HepG2 (cell line): ENCODE results near the gene TMEM182. TPM values are rescaled to one million over a fixed set of nuclear protein-coding genes. Genes with fewer than 3 reads are reported as not detected.

ENCODE experiments used
- ATAC-seq: fragments of 200-7000 bp; cut with Tn5 transposase; 3 replicates; pipeline ENCODE4 v1.9.1; 2020; ENCODE audit warnings: mild to moderate bottlenecking, moderate library complexity
- BruUV-seq: library from RNA; stranded (reverse); fragments of 400-500 nt; replicated peaks from 2 replicates; lab custom pipeline; 2021; lab: Mats Ljungman, UMichigan
- CTCF ChIA-PET: fragments of 300-600 bp; formaldehyde crosslinking; extraction: SDS; loops from one replicate; lab custom pipeline; 2021; ENCODE audit warnings: low total read pairs, inconsistent platforms, low intra/inter-chr PET ratio; lab: Yijun Ruan, JAX
- POLR2A ChIA-PET: fragments of 350-600 bp; sonication (Branson Sonifier 250); formaldehyde crosslinking; loops from one replicate; lab custom pipeline; 2020; ENCODE audit warnings: antibody characterized with exemption, inconsistent platforms; lab: Yijun Ruan, JAX
- DNase-seq: peaks from one replicate; pipeline ENCODE4 v3.0.0-alpha.2; 2015; ENCODE audit warnings: low spot score
- FAIRE-seq: peaks from 3 replicates; lab custom pipeline; 2011; peaks lifted over from hg19 to GRCh38; lab: Jason Lieb, UNC
- H2AFZ ChIP-seq: one replicate; pipeline ENCODE4 v1.6.1; 2011; ENCODE audit warnings: low read length, inconsistent platforms
- H3K27ac ChIP-seq: fragments of 300-600 bp; 3 replicates; pipeline ENCODE4 v1.8.0; 2011; ENCODE audit warnings: mixed run types, mild to moderate bottlenecking, mixed read lengths, low read length, inconsistent platforms; ENCODE audit not compliant: insufficient read depth; ENCODE audit errors: extremely low read length
- H3K27me3 ChIP-seq, 2 experiments: fragments of 200-600 bp in 1 of 2; 2 replicates in 1 of 2; 3 replicates in 1 of 2; pipeline versions ENCODE4 v1.6.0 to v1.8.0; 2011; ENCODE audit warnings: low read length in 2 of 2, mild to moderate bottlenecking in 2 of 2, moderate library complexity in 2 of 2, inconsistent platforms in 1 of 2; ENCODE audit not compliant: insufficient read depth in 2 of 2, control insufficient read depth in 1 of 2
- H3K36me3 ChIP-seq, 2 experiments: fragments of 200-600 bp in 1 of 2; replicated peaks in 1 of 2; 2 replicates in 1 of 2; 3 replicates in 1 of 2; pipeline versions ENCODE4 v1.5.1 to v1.8.0; 2011; ENCODE audit warnings: low read length in 2 of 2, inconsistent platforms in 1 of 2; ENCODE audit not compliant: insufficient read depth in 2 of 2, control insufficient read depth in 1 of 2
- H3K4me1 ChIP-seq: 2 replicates; pipeline ENCODE4 v1.5.1; 2012; ENCODE audit warnings: low read length, inconsistent platforms; ENCODE audit not compliant: insufficient read depth
- H3K4me2 ChIP-seq: 2 replicates; pipeline ENCODE4 v1.6.0; 2011; ENCODE audit warnings: low read depth, low read length, inconsistent platforms
- H3K4me3 ChIP-seq, 3 experiments: fragments of 200-600 bp in 1 of 3; sonication (generic), shearing (Covaris generic) in 1 of 3; replicated peaks in 1 of 3; 2 replicates each; pipeline ENCODE4 v1.5.1; 2011 to 2016; ENCODE audit warnings: low read length in 3 of 3, inconsistent platforms in 2 of 3, low read depth in 2 of 3, mild to moderate bottlenecking in 2 of 3, control low read depth in 1 of 3, mixed read lengths in 1 of 3; ENCODE audit not compliant: insufficient read depth in 1 of 3
- H3K79me2 ChIP-seq: one replicate; pipeline ENCODE4 v1.6.1; 2011; ENCODE audit warnings: low read length, inconsistent platforms; ENCODE audit not compliant: insufficient read depth
- H3K9ac ChIP-seq: 2 replicates; pipeline ENCODE4 v1.6.0; 2011; ENCODE audit warnings: mild to moderate bottlenecking, low read depth, low read length, inconsistent platforms; ENCODE audit not compliant: insufficient read depth
- H3K9me3 ChIP-seq: 2 replicates; pipeline ENCODE4 v1.5.1; 2012; ENCODE audit warnings: mild to moderate bottlenecking, low read length
- H4K20me1 ChIP-seq: 2 replicates; pipeline ENCODE4 v1.6.0; 2011; ENCODE audit warnings: inconsistent platforms, mild to moderate bottlenecking, low read length, moderate library complexity; ENCODE audit not compliant: insufficient read depth
- ARHGAP35 ChIP-seq: sonication (generic); formaldehyde crosslinking; IDR thresholded peaks from 2 replicates; pipeline ENCODE4 v1.9.0; 2022; ENCODE audit warnings: mild to moderate bottlenecking, inconsistent platforms, moderate library complexity, missing genetic modification reagents, borderline replicate concordance
- ARID5B ChIP-seq: IDR thresholded peaks from 2 replicates; pipeline ENCODE4 v1.4.0; 2020; ENCODE audit warnings: mild to moderate bottlenecking, missing genetic modification reagents
- DBP ChIP-seq: sonication (generic); formaldehyde crosslinking; IDR thresholded peaks from 2 replicates; pipeline ENCODE4 v1.4.0; 2020; ENCODE audit warnings: missing genetic modification reagents; ENCODE audit errors: not compliant biosample characterization
- GZF1 ChIP-seq: sonication (generic); formaldehyde crosslinking; IDR thresholded peaks from 2 replicates; pipeline ENCODE4 v1.5.1; 2020; ENCODE audit warnings: mild to moderate bottlenecking, missing genetic modification reagents
- HNF1A ChIP-seq, 2 experiments: sonication (generic) in 1 of 2; formaldehyde crosslinking in 1 of 2; IDR thresholded peaks; 2 replicates each; pipeline versions ENCODE4 v1.4.0 to v1.6.1; 2016 to 2020; ENCODE audit warnings: borderline replicate concordance in 1 of 2, low read depth in 1 of 2, mild to moderate bottlenecking in 1 of 2, missing genetic modification reagents in 1 of 2
- KAT7 ChIP-seq: IDR thresholded peaks from 2 replicates; pipeline ENCODE4 v1.6.1; 2018; ENCODE audit warnings: borderline replicate concordance, missing compliant biosample characterization
- KDM2A ChIP-seq: sonication (generic); formaldehyde crosslinking; IDR thresholded peaks from 2 replicates; pipeline ENCODE4 v1.4.0; 2020; ENCODE audit warnings: low read depth, missing genetic modification reagents, borderline replicate concordance
- MTF1 ChIP-seq: sonication (generic); formaldehyde crosslinking; IDR thresholded peaks from 2 replicates; pipeline ENCODE4 v1.5.0; 2020; ENCODE audit warnings: missing genetic modification reagents
- TCF7 ChIP-seq: sonication (generic); IDR thresholded peaks from 2 replicates; pipeline ENCODE4 v1.6.1; 2016; ENCODE audit warnings: antibody characterized with exemption, low read depth
- ZBTB1 ChIP-seq: sonication (generic); formaldehyde crosslinking; IDR thresholded peaks from 2 replicates; pipeline ENCODE4 v1.4.0; 2020; ENCODE audit warnings: missing genetic modification reagents, borderline replicate concordance
- ZNF205 ChIP-seq: IDR thresholded peaks from 2 replicates; pipeline ENCODE4 v1.6.1; 2018; ENCODE audit warnings: missing biosample characterization, missing genetic modification reagents
- ZNF274 ChIP-seq: sonication (generic); formaldehyde crosslinking; IDR thresholded peaks from 2 replicates; pipeline ENCODE4 v1.5.1; 2020; ENCODE audit warnings: mild to moderate bottlenecking, missing genetic modification reagents
- ZNF746 ChIP-seq: sonication (generic); formaldehyde crosslinking; IDR thresholded peaks from 2 replicates; pipeline ENCODE4 v1.8.0; 2022; ENCODE audit warnings: mild to moderate bottlenecking, missing genetic modification reagents
- ZNF800 ChIP-seq: sonication (generic); formaldehyde crosslinking; IDR thresholded peaks from 2 replicates; pipeline ENCODE4 v1.4.0; 2020; ENCODE audit warnings: missing genetic modification reagents
- WGBS: methylation state at CpG from one replicate; pipeline ENCODE4 v1.1.6; 2017; ENCODE audit warnings: low lambda C conversion rate; 5-methylcytosine and 5-hydroxymethylcytosine counted together
- in situ Hi-C: cut with HindIII; loops from 2 replicates; pipeline ENCODE4 v1.10.0; 2017; ENCODE audit warnings: low pct_unique_long_range_greater_than_20kb; ENCODE audit not compliant: extremely low pct_ligation_motif_present
- intact Hi-C: fragments of 100-400 bp; cut with micrococcal nuclease; formaldehyde crosslinking; loops from one replicate; pipeline ENCODE4 v1.10.0; 2022; ENCODE audit not compliant: unreplicated experiment
- polyA plus RNA-seq, 8 experiments: library from polyadenylated mRNA; depleted of rRNA in 3 of 8; stranded (reverse) in 7 of 8; unstranded in 1 of 8; fragments of >200 nt; fragmentation: Illumina TruSeq in 4 of 8; extraction: Trizol in 4 of 8; gene quantifications; 2 replicates each; pipeline versions ENCODE4 v1.2.1 to v1.2.3, GENCODE V29; 2011 to 2016; ENCODE audit warnings: low read depth in 4 of 8, missing spikeins in 1 of 8, mixed read lengths in 1 of 8; ENCODE audit not compliant: insufficient read depth in 1 of 8
- total RNA-seq, 5 experiments: library from RNA; depleted of rRNA; stranded (reverse); fragments of >200 nt; fragmentation: Illumina TruSeq; extraction: Trizol; gene quantifications; 2 replicates each; pipeline ENCODE4 v1.2.3, GENCODE V29; 2016; ENCODE audit warnings: low read depth in 1 of 5

TMEM182 gene
- total and polyA plus RNA-seq, 2 of the 13 experiments (the other 11 are each of a cell fraction or from before 2014, with no cell fraction given) = 8.7 to 8.9 TPM

- 73% methylated on average over 2 of the region's 2 CpGs for WGBS
- Histone ChIP-seq H3K9ac (no peak overlapping the region), H3K27ac (no peak overlapping the region), H3K4me3 (no peak overlapping the region), H3K27me3 (no peaks in the 10 kb centered on the region), H3K4me2 (no peak overlapping the region), H3K79me2 (no peaks in the 10 kb centered on the region), H4K20me1 (no peaks in the 10 kb centered on the region), H3K4me1 (peaks cover 23% of the 10 kb centered on the region), H3K9me3 (peaks cover 24% of the 10 kb centered on the region), H2AFZ (no peak overlapping the region), H3K36me3 (peaks cover 3 to 18% of the 10 kb centered on the region in 2 experiments; a peak in 4 of 5 replicates)
- ChIA-PET CTCF (no interaction called here), POLR2A (no interaction called here)
- DNase-seq (peak; percentile 9), FAIRE-seq (no peak), ATAC-seq (peak; percentile 66)
- BruUV-seq = no TSS peak
- intact Hi-C loops (no loop called here), in situ Hi-C loops (no loop called here)
- TF ChIP-seq ARID5B (CRISPR knock-in tag) (no peak), KDM2A (CRISPR knock-in tag) (no peak), KAT7 (no peak), HNF1A (IDR thresholded peaks at IDR 0.05; ENCODE audit: low read depth) (no peak), HNF1A (CRISPR knock-in tag; IDR thresholded peaks at IDR 0.05; ENCODE audit: borderline replicate concordance) (no peak), ZNF205 (CRISPR knock-in tag) (no peak), TCF7 (no peak), ZNF800 (CRISPR knock-in tag) (no peak), ZNF274 (CRISPR knock-in tag) (no peak), GZF1 (no peak), ARHGAP35 (CRISPR knock-in tag) (no peak), DBP (CRISPR knock-in tag) (no peak), MTF1 (no peak), ZBTB1 (CRISPR knock-in tag) (no peak), ZNF746 (CRISPR knock-in tag) (no peak)
Measured at GRCh38 chr2:102796337-102796736, 34.5 kb downstream of the TMEM182 start.
